OCI-LY3 (cell line): ENCODE data around the gene NOS2.

Experiments used
- CTCF ChIP-seq: fragments of 200-600, 300-600 bp; sonication (generic); IDR thresholded peaks from 2 replicates; pipeline ENCODE4 v1.5.1; 2014; ENCODE audit warnings: antibody characterized with exemption, low read length, low read depth
- EZH2phosphoT487 ChIP-seq: fragments of 200-600 bp; shearing (Covaris generic); IDR thresholded peaks from 2 replicates; pipeline ENCODE4 v1.6.1; 2018; ENCODE audit warnings: antibody characterized with exemption, mixed run types, low read depth

- TF ChIP-seq CTCF: peak; percentile 46
- no peak for TF ChIP-seq EZH2phosphoT487
Observed at GRCh38 chr17:27797390-27798091, 2.8 kb downstream of the NOS2 start.
